GM21825 (cell line): ENCODE results near the gene GAPT.
A peak's percentile ranks its signal among the peaks of the same experiment; 100 is the strongest.

Experiments
- ATAC-seq: cut with Tn5 transposase; IDR thresholded peaks from one replicate; pipeline ENCODE4 v1.9.1; 2021; ENCODE audit warnings: mild to moderate bottlenecking, moderate library complexity; ENCODE audit not compliant: unreplicated experiment

Gene GAPT

DNA sequence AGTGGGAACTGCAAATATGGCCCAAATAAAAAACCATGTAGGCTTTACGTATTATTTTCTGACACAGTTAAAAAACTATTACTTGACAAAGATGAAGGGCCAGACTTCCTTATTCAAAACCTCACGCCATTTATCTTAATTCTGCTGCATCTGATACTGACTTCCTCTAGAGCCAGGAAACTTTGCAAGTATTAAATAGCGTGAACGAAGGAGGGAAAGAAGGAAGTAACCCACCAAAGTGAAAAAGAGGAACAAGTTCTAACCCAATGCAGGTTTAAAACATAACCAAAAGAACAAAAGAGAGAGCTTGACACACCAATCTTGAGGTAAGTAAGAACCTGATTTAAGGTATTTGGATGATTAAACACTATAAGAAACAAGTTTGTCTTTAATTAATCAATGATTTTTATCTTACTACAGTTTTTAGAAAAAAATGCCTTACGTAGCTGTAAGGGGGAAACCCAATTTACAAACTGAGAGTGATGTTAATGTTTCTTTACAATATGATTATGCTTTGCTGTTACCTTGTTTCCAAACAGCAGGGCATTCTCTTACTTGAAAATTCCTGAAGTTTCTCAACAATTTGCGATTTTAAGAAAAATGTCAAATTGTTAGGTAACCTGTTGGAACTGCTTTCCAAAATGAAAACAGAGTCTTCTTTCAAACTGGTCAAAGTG is at the start of gene GAPT:
Gene GAPT, plus strand, starts transcription at position 220 of the 677 bp plus-strand sequence. CDS start 3,102 bp downstream, outside the sequence.
- peak; percentile 87 for ATAC-seq

DNA sequence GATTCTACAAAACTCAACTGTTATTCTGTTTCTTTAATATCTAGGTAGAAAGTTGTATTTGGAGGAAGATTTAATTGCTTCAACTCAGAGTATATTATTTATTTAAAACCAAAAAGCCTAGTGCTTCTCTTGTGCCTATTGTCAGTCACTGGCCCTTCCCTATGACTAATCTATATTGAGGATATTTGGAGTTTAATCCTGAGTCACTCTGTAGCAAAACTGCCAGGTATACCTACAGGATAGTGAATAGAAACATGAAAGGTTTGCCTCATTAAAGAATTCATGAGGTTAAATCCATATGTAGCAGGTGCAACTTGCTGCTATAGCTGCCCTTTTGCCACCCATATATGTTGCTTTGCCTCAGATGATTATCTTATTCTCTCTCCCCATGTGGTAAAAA is 46.4 kb upstream of the GAPT start:
- ATAC-seq, result no peak

DNA sequence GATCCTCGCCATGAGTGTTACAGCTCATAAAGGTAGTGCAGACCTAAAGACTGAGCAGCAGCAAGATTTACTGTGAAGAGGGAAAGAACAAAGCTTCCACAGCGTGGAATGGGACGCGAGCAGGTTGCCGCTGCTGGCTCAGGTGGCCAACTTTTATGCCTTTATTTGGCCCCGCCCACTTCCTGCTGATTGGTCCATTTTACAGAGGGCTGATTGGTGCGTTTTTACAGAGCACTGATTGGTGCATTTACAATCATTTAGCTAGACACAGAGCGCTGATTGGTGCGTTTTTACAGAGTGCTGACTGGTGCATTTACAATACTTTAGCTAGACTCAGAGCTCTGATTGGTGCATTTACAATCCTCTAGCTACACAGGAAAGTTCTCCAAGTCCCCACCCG is 45.2 kb upstream of the GAPT start:
- ATAC-seq, result no peak

DNA sequence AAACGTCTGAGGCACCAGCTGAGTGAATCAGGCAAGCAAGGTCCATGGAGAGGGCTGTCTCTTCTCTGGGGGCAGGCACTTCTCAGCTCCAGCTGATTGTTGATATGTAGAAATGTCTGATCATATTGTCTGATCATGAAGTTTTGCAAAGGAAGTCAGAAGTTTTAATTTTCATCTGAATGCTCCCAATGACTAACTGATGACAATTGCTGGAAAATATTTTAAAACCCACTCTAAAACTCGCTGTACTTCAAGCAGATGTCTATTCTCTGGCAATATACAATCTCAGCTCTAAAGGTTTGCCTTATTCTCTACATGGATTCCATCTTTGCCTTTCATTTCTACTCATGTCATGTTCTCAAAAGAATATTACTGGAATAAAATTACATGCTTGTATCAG is 44.0 kb upstream of the GAPT start:
- ATAC-seq, result no peak

DNA sequence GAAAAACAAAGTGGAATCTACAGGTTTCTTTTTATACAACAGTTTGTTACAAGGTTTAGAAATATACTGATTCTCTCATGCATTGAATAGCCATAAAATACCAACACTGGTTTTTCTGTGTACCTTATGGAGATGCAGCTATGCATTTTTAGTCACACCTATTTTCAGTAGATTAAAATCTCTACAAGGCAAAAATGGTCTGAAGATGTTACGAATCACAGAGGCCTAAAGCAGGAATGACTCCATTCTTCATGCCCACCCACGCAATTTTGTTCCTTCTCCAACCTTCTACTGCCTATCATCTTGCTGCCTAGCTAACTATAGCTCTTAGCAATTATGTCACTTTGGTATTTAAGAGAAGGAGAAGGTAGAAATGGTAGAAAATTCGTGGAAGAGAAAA is 41.2 kb upstream of the GAPT start:
- no peak for ATAC-seq

DNA sequence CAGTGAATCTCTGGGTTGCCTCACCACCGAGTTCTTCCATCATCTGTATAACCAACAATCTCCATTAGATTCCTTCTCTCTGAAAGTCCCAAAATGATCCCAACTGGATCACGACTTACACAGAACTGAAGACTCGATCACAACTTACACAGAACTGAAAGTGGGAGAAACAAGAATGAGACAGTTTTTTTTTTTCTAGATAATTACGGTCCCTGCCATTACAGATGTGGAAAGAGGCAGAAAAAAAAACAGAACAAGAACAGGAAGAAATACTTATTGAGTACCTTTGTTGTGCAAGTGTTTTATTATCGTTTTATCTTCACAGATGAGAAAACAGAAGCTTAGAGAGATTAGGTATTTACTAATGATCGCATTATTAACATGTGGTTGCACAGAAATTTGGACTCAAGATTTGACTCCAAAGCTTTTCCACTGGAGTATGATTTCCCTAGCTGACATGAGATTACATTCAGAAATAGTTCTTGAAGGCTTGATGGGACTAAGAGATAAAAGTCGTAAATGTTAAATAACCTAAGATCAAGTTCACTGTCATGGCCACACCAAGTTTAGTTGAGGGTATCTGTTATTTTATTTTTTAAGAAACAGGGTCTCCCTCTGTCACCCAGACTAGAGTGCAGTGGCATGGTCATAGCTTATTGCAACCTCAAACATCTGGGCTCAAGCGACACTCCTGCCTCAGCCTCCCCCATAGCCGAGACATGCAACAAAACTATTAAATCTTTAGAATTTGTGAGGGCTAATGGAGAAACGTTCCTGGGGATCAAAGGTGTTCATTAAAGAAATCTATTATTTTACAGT is 40.2 kb upstream of the GAPT start:
- no peak for ATAC-seq

DNA sequence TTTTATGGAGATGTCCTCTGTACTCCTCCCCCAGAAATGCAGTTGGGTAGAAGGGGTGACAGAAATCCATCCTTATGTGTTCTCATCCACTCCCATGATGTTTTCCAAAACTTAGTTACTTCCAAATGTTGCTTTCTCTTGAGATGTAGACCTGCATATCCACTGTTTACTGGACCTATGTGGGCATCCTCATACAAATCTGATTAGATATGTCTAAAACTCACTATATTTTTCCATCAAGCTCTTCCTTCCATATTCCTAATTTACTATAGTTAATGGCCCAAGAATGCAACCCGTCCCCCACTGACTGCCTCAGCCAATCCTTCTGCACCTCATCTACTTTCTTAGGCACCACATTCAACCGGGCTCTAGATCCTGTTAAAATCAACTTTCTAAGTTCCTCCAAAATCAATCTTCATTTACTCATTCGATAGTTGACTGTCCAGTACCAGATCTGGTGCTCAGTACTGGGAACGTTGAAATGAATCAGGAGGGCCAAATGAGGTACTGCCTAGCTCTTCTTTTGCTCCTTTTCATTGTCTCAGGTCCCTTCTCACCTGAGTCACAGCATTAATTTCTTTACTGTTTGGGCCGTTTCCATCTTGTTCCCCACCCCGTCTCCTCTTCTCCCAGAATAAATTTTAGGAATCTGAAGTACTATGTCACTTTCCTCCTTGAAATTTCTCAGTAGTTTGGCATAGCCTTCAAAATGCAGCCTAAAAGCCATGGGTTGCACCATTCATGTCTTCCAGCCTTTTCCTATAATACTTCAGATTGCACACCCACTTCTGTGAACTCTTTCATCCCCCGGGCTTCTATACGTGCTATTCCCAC is 39.3 kb upstream of the GAPT start:
- ATAC-seq, result no peak

DNA sequence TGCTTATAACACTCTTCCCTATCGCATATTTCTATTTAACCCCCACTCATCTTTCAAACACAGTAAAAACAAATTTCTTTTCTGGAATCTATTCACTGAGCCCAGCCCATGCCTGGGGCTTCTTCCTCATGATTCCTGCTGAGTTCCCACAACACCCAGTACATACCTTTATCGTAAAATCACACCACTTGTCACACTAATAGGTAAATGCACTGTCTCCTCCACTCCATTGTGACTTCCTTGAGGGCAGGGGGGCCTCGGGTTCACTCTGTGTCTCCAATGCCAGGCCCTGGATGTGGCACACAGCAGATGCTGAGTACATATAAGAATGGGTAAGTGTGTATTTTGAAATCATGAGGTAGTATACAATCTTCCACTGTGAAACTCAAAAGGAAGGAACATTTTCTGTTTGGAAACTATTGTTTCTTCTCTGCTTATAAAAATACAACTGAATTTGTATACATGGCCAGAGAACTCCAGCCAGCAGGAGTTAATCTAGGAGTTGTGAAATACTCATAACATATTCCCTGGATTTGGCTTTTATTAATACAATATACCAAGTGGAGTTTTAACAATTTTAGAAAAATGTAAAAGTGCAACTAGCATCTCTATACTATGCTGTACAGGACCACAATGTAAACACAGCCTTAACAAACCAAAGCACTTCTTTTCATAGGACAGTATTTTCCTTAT is 38.5 kb upstream of the GAPT start:
- ATAC-seq, result no peak

DNA sequence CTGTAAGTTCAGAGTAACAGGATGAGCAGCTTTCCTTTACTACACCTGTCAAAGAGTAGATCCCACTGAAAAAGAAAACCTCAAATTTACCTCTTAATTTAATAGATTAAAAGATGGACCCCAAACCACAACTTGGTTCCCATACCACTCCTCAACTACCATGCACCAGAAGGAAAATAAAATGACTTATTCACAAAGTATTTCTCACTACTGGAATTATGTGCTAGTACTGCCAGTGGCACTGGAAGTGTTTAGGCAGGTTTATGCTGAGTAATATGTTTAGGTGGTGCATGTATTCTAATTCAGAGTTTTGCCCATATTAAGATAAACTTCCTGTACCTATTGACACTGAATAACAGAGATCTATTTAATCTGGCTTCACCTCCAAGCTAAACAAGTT is 37.9 kb upstream of the GAPT start:
- no peak for ATAC-seq

DNA sequence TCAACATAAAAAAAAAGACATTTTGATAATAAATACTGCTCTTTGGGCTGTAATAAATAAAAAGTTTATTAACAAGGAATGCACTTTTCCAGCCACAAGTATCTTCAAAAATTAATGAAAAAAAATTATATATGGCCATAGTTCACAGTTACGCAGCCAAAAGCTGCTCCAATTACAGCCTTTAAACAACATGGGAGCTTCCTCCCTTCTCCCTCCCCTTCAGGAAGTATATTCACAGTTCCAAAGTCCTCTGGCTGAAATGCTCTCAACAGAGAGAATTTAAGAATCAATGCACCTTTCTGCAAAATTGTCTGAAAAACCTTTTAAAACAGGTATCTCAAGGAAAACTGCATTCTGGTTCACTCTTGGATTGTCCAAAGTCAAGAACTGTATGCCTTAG is 37.2 kb upstream of the GAPT start:
- no peak for ATAC-seq

DNA sequence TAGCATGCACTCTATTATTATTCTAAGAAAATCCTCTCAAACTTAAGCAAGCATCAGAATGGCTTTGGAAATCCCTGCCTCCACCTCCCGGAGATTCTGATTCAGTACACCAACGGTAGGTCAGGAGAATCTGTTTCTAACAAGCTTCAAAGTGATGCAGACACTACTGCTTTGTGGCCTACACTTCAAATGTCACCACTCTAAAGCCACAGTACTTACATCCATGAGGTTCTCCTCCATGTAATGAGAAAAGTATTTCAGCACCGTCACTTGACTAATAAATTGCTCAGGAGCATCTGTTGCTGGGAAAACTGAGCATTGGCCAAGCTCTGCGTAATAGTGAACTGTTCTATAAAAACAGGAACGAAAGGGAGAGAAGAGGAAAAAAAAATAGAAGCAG is 36.2 kb upstream of the GAPT start:
- no peak for ATAC-seq

DNA sequence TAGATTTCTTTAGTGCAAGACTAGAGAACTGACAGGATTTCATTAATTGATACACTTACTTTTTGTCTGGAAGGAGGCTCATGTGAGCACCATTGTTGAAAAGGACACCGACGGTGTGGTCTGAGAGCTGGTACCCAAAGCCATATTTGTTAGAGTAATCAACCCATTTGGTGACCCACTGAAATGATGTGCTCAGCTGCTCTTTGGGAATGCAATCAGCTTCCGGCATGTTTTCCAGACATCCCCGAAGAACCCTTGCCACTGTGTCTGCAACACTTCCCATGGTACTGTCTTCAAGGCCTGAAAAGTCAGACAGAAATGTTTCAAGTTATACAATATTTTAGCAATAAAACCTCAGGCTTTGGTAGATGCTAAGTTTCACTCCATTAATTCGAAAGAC is 35.8 kb upstream of the GAPT start:
- no peak for ATAC-seq

DNA sequence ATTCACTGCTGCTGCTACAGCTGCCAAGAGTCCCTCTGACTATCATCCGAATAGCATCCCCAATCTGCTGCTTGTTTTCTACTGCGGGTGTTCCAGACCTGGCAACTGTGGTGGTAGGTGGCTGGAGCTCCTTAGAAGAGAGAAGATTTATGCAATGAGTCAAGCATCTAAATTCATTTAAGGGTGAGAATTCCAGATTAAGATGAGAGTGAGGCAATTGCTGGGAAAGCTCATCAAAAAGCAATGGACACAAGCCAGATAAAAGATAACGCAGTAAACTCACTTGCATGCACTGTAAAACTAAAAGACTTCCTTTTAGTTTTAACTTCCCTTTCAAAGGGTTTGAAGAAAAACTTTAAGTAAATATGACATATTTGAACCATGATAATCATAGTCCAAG is 35.2 kb upstream of the GAPT start:
- ATAC-seq, result no peak

DNA sequence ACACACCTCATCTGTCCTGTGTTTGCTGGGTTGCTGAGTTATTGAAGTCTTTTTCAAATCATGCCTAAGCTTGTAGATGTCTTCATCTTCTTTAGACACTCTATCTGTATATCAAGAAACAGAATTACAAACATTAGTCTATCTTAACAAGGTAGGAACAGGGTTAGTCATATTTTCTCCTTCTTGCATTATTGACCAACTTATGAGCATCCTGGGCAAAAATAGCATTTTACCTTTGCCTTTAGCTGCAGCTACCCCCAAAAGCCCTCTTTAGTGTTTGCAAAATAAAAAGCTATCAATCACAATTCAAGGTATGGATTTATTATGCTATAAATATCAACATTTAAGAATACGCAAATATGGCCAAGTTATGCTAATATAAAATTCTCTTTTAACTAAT is 34.7 kb upstream of the GAPT start:
- ATAC-seq, result no peak

DNA sequence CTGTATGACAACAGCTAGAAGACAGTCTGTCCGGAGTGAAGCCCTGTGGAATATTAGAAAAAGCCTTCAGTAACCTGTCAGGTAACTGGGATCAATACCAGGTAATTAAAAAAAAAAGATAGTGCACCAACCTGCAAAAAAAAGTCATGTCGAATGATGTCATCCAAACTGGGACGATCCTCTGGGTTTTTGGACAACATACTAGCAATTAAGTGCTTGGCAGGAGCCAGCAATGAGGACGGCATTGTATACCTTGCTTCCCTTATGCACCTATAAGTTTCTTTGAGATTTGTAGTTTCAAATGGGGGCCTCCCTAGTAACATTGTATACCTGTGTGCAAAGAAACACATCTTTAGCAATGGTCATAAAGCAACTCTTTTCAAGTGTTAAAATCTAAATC is 34.2 kb upstream of the GAPT start:
- ATAC-seq, result no peak

DNA sequence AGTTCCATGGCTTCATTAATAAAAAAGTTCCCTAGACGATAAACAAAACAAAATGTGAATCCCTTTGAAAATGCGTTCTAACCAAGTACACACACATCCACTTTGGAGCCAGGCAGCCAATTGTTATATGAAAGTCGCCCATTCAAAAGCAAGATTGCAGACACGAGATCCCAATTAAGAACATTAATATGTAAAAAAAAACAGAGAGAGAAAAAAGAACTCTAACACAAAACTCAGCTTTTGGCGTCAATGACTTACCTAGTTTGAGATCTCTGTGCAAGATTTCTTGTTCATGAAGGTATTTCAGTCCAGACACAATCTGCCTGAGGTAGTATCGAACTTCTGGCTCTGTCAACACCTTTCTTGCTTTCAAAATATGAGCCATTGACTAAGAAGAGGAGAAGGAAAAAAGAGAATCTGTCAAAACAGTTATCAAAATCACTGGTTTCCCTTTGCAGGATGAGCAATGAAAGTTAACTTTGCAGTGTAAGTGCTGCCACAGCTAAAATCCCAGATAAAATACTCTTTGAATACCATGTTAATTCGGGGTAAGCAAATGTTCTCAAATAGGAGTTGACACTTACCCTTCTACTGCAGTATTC is 33.0 kb upstream of the GAPT start:
- no peak for ATAC-seq

DNA sequence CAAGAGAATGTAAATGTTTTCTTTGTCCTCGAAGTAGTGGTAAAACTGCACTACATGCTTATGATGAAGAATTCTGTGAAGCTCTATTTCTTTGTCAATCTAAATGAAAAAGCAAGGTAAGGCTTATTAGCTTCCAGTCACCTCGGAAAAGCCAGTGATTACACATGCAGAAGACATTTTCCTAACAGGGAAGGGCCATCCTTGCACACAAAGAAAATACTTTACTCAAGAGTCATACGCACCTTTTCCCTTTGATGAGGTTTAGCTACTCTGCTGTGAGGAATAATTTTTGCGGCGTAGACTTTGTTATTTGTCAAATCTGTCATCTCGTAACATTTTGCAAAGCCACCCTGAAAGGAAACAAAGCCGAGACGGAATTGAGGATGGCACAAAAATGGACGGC is 32.5 kb upstream of the GAPT start:
- no peak for ATAC-seq

DNA sequence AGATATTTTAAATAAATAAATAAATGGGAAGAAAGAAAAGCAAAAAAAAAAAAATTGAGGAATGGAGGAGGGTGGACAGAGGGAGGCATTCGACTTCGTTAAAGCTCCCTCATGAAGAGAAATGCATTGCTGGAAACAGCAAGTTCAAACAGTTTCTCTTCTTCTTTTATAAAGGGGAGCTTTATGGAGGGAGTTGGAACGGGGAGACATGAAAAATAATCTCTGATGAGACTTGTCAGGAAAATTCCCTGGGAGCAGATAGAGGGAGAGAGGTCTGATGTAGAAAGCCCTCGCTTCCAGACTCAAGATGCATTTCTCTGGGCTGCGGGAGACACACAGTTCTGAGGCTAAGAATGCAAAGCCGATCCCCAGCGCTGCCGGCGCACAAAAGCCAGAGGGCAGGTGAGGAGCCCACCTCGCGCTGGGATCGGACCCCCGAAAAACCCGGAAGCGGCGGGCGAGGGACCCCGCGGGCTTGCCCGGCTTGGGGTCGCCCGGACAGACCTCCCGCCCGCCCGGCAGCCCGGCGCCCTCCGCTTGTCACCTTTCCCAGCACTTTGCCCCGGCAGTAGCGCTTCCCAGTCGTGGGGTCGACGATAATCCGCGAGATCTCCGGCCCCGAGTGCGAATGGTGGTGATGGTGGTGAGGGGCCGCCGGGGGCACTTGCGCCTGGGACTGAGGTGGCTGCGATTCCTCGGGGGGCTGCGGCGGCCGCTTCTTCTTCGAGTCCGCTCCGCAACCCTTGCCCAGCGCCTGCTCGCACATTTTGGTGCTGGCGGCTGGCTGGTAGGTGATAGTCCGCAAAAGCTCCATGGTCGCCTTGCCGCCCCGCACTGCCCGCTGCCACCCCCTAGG is 31.9 kb upstream of the GAPT start:
- peak; percentile 0 for ATAC-seq

DNA sequence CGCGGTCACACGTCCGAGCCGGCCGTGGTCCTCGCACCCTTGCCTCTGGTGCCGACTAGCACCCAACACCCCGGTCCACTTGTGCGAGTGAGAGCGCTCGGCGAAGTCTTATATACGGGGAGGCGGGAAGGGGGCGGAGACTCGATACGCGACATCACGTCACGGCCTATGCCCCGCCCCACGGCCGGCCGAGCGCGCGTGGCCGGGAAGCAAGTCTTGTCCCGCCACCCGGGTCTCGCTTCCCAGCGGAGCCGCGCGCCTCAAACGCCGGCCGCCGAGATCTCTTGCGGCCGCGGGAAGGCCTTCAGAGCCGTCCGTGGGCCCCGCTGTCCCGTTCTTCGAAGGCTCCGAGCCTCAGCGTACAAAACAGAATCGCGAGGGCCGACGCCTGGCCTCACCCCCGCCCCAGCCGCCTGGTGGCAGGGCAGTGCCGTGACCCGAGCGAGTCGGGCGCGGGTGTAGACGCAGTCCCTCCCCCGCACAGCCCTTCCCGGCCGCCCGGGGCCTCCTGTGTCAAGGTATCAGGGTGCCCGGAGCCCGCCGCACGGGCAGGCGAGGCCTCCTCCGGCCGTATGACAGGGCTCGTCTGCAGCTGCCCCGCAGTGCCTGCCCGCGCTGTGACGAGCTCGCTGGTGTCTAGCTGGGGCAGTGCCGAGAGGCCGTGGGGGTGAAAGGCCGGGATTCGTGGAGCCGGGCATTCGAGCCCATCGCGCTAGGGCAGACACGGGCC is 31.1 kb upstream of the GAPT start, which contains the start of gene PLK2:
Gene PLK2, minus strand, starts transcription at position 85 of the 730 bp plus-strand sequence. CDS start 127 bp downstream, outside the sequence.
- peak; percentile 78 for ATAC-seq
